GM12874 (cell line): Measurements from ENCODE around the gene EPB41L5.

Source experiments
- TF ChIP-seq, protein P1 (sequence below): IDR thresholded peaks from 2 replicates; pipeline ENCODE4 v1.5.1; 2011; ENCODE audit warnings: low read depth, mild to moderate bottlenecking, control low read depth, low read length, moderate library complexity; ENCODE audit not compliant: insufficient read depth

The EPB41L5 gene

DNA sequence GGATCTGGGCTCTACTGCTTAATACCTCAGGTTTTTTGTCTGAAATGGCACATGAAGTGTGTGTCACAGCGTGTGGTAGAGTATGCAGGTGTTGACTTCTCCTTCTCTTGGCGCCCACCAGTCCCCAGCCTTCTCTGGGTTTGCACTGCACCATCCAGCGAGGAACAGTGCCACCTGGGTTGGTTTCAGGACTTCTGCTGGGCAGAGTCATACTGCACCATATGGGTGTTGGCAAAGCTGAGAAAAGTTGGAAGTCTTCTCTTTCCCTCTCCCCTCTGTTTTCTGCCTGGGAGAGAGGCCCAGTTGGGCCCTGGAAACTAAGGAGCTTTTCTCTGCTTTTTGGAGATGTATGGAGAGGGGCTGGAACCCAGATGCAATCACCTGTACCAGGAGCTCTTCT, 166.5 kb downstream of the EPB41L5 start:
- TF ChIP-seq, protein P1, sequence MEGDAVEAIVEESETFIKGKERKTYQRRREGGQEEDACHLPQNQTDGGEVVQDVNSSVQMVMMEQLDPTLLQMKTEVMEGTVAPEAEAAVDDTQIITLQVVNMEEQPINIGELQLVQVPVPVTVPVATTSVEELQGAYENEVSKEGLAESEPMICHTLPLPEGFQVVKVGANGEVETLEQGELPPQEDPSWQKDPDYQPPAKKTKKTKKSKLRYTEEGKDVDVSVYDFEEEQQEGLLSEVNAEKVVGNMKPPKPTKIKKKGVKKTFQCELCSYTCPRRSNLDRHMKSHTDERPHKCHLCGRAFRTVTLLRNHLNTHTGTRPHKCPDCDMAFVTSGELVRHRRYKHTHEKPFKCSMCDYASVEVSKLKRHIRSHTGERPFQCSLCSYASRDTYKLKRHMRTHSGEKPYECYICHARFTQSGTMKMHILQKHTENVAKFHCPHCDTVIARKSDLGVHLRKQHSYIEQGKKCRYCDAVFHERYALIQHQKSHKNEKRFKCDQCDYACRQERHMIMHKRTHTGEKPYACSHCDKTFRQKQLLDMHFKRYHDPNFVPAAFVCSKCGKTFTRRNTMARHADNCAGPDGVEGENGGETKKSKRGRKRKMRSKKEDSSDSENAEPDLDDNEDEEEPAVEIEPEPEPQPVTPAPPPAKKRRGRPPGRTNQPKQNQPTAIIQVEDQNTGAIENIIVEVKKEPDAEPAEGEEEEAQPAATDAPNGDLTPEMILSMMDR, result no peak

DNA sequence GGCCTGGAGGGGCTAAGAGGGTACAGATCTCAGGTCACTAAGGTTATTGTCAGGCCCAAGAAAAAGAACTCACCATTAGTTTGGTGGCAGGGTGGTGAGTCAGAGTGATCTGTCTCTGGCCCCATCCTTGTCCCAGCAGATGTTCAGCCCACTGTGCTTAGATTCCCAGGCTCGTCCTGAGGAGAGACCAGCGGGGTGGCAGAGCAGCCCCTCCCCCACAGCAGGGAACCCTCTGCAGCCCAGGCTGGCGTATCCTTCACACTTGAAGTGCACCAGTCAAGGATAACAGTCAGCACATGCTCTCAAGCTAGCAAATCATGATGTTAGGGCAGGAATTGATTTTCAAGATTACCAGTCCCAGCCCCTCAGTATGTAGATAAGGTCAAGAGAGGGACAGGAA, 167.2 kb downstream of the EPB41L5 start:
- TF ChIP-seq, protein P1, result no peak

DNA sequence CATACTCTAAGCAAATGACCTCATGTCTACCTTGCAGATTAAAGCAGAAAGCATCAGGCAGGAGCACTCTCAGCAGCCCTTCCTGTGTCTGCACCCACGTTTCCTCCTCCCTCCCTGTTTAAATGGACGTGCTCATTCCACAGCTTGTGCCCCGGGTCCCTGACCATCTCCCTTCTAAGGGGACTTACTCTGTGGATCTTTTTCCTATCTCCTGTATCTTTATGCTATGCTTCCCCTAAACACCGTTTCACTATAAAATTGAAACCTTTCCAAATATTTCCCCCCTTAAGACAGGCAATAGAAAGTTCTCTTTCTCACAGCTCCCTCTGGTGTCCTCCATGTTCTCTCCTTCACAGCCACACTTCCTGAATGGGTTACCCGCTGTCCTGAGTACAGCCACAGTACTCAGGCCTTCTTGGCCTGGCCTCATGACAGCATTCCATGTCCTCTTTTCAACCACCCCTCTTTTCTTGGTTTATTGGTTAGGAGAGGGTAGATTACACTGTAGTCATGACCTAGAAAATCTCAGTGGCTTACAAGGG, 169.2 kb downstream of the EPB41L5 start:
- TF ChIP-seq, protein P1, result no peak

DNA sequence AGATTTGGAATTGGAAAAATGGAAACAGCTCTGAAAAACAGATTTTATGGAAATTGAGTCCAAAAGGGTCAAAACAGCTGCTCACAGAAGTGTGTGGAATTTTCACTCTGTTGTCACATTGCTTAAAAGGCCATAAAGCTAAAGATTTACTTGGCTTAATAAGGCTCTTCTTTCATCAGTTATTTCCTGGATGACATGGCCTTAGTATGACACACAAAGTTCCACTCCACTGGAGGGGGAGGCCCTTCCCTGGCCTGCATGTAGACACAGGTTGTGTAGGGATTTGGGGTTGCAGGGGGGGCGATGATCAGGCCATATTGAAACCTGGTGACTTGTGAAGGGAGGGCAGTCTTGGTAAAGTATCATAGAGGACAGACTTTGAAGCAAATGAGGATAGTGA, 176.3 kb downstream of the EPB41L5 start:
- TF ChIP-seq, protein P1, result no peak

DNA sequence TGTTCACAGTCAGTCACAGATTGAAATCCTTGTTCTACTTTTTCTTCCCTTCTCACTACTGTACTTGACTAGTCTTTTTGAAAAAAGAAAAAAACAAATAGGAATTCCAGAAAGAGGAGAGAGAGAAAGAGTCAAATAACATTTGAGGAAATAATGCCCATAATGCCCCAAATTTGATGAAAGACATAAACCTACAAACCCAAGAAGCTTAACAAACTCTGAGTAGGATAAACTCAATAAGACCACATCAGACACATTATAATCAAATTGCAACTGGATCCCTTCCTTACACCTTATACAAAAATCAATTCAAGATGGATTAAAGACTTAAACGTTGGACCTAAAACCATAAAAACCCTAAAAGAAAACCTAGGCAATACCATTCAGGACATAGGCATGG, 179.4 kb downstream of the EPB41L5 start:
- TF ChIP-seq, protein P1, result no peak

DNA sequence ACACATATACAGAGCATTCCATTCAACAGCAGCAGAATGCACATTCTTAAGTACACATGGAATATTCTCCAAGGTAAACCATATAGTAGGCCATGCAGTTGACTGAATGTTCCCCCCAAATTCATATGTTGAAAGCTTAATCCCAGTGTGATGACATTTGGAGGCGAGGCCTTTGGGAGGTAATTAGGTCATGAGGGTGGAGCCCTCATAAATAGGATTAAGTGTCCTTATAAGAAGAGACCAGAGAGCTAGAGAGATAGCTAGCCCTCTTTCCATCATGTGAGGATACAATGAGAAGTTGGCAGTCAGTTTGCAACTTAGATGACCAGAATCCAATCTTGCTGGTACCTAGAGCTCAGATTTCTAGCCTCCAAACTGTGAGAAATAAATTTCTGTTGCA, 182.7 kb downstream of the EPB41L5 start:
- TF ChIP-seq, protein P1, result no peak

DNA sequence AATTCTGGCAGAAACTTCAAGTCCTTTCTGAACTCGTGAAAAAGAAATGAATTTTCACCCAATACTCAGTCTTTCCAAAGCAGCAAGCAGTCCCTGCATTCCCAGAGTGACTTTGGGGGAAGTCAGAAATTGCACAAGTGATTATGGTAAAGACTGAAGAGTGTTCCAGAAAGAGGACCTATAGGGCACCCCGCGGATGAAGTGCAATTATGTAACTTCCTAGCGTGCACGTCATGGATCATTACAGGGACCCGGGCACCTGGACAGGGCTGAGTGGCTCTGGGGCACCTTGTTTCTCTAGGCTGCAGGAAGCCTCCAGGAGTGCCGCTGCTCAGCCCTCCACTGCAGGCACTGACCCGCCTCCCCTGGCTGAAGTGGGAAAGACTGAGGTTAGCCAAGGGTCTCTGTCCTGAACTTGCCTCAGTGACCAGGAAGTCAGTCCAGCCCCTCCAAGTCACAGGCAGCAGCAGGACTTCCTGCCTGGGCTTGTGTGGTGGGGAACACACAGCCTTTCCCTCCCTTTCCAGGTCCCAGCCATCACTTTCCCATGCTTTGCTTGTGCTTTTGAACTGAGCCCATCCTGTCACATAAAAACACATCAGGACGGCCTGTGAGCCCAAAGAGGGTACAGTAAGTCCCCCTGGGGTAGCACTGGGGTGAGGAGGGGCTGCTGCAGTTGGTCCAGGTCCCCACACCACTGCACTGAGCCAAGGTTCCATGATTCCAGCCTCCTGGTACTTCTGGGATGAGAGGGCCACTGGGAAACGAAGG, 190.6 kb downstream of the EPB41L5 start:
- TF ChIP-seq, protein P1, result no peak
